Stomach (tissue), 9 donors: ENCODE results near the gene ACOXL. TPM values are rescaled to one million over a fixed set of nuclear protein-coding genes. Genes with fewer than 3 reads are reported as not detected.

ENCODE experiments used
- DNase-seq, 2 donors: peaks; one replicate each; pipeline versions ENCODE4 v3.0.0 to v3.0.0-alpha.2; 2013 to 2019
- H3K27ac ChIP-seq, 5 donors: fragments of 200-600 bp in 4 of 5; sonication (generic) in 4 of 5; one replicate each; pipeline ENCODE4 v1.5.1; 2013 to 2019; ENCODE audit warnings: mild to moderate bottlenecking in 1 of 5, moderate library complexity in 1 of 5
- H3K27me3 ChIP-seq, 3 donors: fragments of 200-600 bp; sonication (generic); one replicate each; pipeline ENCODE4 v1.5.1; 2017 to 2019; ENCODE audit warnings: mixed run types in 1 of 3
- H3K36me3 ChIP-seq, 4 donors: fragments of 200-600 bp; sonication (generic); 1 replicate in 3 of 4; 2 replicates in 1 of 4; pipeline ENCODE4 v1.5.1; 2016 to 2019
- H3K4me1 ChIP-seq, 4 donors: fragments of 200-600 bp; sonication (generic); one replicate each; pipeline ENCODE4 v1.5.1; 2016 to 2019
- H3K4me3 ChIP-seq, 4 donors: fragments of 200-600 bp; sonication (generic) in 3 of 4; one replicate each; pipeline ENCODE4 v1.5.1; 2016 to 2019; ENCODE audit warnings: mild to moderate bottlenecking in 1 of 4
- H3K9me3 ChIP-seq, 4 donors: fragments of 200-600 bp; sonication (generic); one replicate each; pipeline ENCODE4 v1.5.1; 2016 to 2019
- EP300 ChIP-seq: sonication (generic); formaldehyde crosslinking; IDR thresholded peaks from one replicate; pipeline ENCODE4 v1.6.1; 2017; ENCODE audit warnings: antibody characterized with exemption
- POLR2A ChIP-seq, 4 donors: fragments of 450-650 bp; IDR thresholded peaks; one replicate each; pipeline ENCODE4 v1.6.1; 2016; ENCODE audit warnings: antibody characterized with exemption in 4 of 4, control low read depth in 2 of 4, mild to moderate bottlenecking in 1 of 4, moderate library complexity in 1 of 4
- POLR2AphosphoS5 ChIP-seq, 3 donors: sonication (generic); formaldehyde crosslinking; IDR thresholded peaks; one replicate each; pipeline ENCODE4 v1.6.1; 2016; ENCODE audit warnings: antibody characterized with exemption in 3 of 3
- WGBS, 5 donors: extraction: QIAGEN DNeasy Blood & Tissue Kit in 3 of 5; methylation state at CpG; one replicate each; pipeline versions ENCODE4 v1.1.5 to v1.1.7; 2013 to 2018; 5-methylcytosine and 5-hydroxymethylcytosine counted together
- intact Hi-C: fragments of 100-400 bp; cut with DNase I; formaldehyde crosslinking; loops from one replicate; pipeline ENCODE4 v1.15.1; 2023; ENCODE audit warnings: low total_unique reads
- polyA plus RNA-seq, 3 donors: library from polyadenylated mRNA; stranded (reverse); fragments of 200-250 nt; gene quantifications; one replicate each; pipeline ENCODE4 v1.2.3, GENCODE V29; 2013
- total RNA-seq, 5 donors: library from RNA; depleted of rRNA; stranded (reverse); fragments of >200 nt; gene quantifications; one replicate each; pipeline versions ENCODE4 v1.1.0 to v1.2.3, GENCODE V29; 2014 to 2016
- TF ChIP-seq, protein P1 (sequence below), 7 experiments: fragments of 450-650 bp in 4 of 7; fragments of 200-600 bp in 3 of 7; sonication (generic) in 3 of 7; IDR thresholded peaks; one replicate each; pipeline ENCODE4 v1.5.1; 2016 to 2019; ENCODE audit warnings: antibody characterized with exemption in 7 of 7, control low read depth in 2 of 7, mild to moderate bottlenecking in 1 of 7
- donor health status: healthy with polysubstance abuse.
- donor health status: Bipolar disorder and iron deficiency.
- donor health status: healthy.

Gene ACOXL
- total and polyA plus RNA-seq, 8 donors, result 0.10 to 1.3 (median 0.45) TPM; not detected in 3

DNA sequence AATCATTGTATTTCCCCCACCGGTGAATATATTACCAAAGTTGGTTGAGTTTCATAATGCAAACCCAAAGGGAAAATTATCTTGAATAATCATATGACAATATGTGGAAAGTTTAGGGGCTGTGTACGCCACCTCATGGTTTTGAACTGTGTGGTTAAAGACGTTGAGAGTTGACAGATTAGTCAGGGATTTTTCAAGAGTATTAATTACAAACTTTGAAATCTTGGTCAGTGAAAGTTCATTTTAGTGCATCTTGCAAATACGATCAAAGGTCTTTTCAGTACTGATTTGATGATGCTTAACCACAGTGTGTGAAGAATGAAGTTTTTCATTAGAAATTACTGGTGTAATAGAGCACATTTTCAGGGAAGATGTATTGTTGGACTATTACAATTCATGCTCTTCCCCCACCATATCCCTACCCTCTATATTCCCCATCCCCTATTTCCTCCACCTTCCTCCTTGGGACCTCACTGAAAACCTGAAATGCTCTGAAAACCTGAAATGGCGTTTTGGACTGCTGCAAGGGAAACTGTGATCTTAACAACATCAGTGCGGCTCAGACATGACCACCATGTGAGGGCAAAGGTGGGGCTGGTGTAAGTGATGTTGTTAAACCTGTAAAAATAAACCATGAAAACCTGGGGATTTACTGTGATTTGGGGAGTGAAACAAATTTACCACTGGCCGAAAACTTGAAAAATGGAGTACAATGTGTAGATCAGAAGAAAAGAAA is 383.8 kb downstream of the ACOXL start:
- Histone ChIP-seq H3K9me3 (no peaks in the 10 kb centered on the region), H3K4me3 (no peak overlapping the region), H3K36me3 (no peaks in the 10 kb centered on the region), H3K27me3 (peaks cover 5 to 88% (median 34%) of the 10 kb centered on the region in 3 donors), H3K27ac (no peak overlapping the region), H3K4me1 (peaks cover 32 to 43% (median 40%) of the 10 kb centered on the region in 4 donors)
- TF ChIP-seq, protein P1, sequence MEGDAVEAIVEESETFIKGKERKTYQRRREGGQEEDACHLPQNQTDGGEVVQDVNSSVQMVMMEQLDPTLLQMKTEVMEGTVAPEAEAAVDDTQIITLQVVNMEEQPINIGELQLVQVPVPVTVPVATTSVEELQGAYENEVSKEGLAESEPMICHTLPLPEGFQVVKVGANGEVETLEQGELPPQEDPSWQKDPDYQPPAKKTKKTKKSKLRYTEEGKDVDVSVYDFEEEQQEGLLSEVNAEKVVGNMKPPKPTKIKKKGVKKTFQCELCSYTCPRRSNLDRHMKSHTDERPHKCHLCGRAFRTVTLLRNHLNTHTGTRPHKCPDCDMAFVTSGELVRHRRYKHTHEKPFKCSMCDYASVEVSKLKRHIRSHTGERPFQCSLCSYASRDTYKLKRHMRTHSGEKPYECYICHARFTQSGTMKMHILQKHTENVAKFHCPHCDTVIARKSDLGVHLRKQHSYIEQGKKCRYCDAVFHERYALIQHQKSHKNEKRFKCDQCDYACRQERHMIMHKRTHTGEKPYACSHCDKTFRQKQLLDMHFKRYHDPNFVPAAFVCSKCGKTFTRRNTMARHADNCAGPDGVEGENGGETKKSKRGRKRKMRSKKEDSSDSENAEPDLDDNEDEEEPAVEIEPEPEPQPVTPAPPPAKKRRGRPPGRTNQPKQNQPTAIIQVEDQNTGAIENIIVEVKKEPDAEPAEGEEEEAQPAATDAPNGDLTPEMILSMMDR (IDR thresholded peaks at IDR 0.05), result no peak
- DNase-seq, result no peak
- intact Hi-C loops, result loop anchor here (10.0 kb wide), 1 partner anchor 301 kb away; no protein-coding TSS in a partner anchor
- 66 to 71% (median 69%) methylated on average over 7 of the region's 7 CpGs for WGBS, 5 donors

DNA sequence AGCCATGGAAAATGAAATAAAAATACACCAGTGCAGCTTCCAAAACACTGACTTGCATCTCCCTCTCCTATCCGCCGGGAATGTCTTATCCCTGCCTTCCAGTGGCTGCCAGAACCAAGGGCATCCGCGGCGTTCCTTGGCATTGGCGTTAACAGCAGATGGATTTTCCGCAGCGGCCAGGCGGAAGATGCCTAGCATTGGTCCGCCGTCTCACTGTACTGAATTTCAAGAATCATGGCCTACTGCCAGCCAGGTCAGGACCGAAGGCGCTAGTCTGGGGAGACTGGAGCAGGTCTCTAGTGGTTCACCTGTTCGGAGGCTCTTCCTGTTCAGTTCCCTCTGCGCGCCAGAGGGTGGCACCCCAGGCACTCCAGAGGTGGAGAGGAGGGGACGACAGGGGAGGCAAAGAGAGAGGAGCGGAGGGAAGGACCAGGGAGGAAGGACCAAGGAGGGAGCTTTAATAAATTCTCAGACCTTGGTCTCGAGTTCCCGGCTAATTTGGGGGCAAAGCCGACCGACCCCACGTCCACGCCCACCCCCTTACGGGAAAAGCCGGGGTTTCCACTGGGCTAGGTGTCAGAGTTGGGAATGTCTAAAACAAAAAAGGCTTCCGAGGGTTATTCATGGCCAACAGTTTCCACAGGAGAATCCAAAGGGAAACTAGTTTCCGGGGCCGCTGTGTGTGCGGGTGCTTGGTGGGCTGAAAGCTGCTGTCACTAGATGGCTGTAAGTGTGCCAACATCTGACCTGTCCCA is 384.6 kb downstream of the ACOXL start:
- peaks cover 5 to 79% (median 34%) of the 10 kb centered on the region in 3 donors for H3K27me3 ChIP-seq
- H3K9me3 ChIP-seq, result no peaks in the 10 kb centered on the region
- peaks cover 36 to 51% (median 46%) of the 10 kb centered on the region in 4 donors for H3K4me1 ChIP-seq
- intact Hi-C loops, result loop anchor here (10.0 kb wide), 1 partner anchor 302 kb away; no protein-coding TSS in a partner anchor
- DNase-seq, result peak; percentile 82 to 93
- WGBS, 5 donors, result 4 to 8% (median 6%) methylated on average over 26 to 30 of the region's 30 CpGs
- no peaks in the 10 kb centered on the region for H3K36me3 ChIP-seq
- H3K27ac ChIP-seq, result peak overlapping the region in 1 of 5 donors; percentile 44
- no peak for TF ChIP-seq EP300
- peak in 1 of 3 donors; percentile 22 for TF ChIP-seq POLR2AphosphoS5 (IDR thresholded peaks at IDR 0.05)
- TF ChIP-seq, protein P1 (IDR thresholded peaks at IDR 0.05), result peak in 5 of 7 experiments; percentile 75 to 90 (median 88)
- no peak for TF ChIP-seq POLR2A (IDR thresholded peaks at IDR 0.05)
- peak overlapping the region; percentile 37 to 89 (median 78) for H3K4me3 ChIP-seq

DNA sequence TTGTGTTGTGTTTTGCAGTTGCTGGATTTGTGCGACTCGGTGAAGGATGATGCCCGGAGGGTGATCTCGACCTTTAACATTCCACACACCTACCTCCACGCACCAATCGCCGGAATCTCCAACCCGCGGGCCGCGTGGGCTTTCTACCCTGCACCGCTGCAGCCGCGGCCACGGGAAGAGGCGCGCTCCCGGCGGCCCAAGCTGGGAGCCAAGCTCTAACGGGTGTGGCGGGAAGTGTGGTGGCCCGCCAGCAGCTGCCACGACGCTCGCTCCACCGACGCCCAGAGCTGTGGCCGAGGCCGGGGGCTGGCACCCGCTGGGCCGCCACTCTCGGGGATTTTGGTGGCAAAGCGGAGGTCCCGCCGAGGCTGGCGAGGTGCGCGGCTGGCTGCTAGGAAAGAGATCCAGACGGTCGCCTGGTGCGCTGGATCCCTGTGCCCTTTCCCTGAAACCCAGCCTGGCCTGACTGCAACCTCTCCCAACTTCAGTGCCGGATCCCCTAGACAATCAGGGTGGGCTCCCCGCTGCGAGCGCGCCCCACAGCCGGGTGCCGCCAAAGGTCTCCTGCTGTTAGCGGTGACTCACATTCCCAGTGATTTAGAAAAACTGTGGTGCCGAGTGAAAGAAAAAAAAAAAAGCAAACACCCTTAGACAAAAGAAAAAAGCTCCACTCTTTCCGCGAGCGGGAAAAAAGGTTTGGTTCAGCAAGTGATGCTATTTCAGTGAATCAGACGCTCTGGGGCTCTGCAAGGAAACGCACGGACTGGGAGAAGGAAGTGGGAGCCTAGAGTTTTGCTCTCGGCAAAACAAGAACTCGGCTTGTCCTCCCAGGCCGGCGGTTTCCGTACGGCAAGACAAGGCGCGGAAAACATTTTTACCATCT is 385.5 kb downstream of the ACOXL start:
- DNase-seq, result peak; percentile 35 to 69
- Histone ChIP-seq H3K27ac (peak overlapping the region in 2 of 5 donors; percentile 15 to 44), H3K36me3 (no peaks in the 10 kb centered on the region), H3K4me3 (peak overlapping the region; percentile 37 to 89 (median 78)), H3K9me3 (no peaks in the 10 kb centered on the region), H3K27me3 (peaks cover 5 to 72% (median 34%) of the 10 kb centered on the region in 3 donors), H3K4me1 (peaks cover 37 to 56% (median 48%) of the 10 kb centered on the region in 4 donors)
- WGBS, 5 donors, result 2 to 8% (median 3%) methylated on average over 49 to 64 of the region's 64 CpGs
- TF ChIP-seq POLR2AphosphoS5 (IDR thresholded peaks at IDR 0.05) (no peak), EP300 (no peak)
- TF ChIP-seq, protein P1 (IDR thresholded peaks at IDR 0.05), result no peak
- intact Hi-C loops, result loop anchor here (10.0 kb wide), 1 partner anchor 303 kb away; no protein-coding TSS in a partner anchor
